Mucosa of descending colon (tissue), 3 donors: ENCODE data around the gene CDH12. TPM values are rescaled to one million over a fixed set of nuclear protein-coding genes. Genes with fewer than 3 reads are reported as not detected.

Experiments
- ATAC-seq: fragments of 200-7000 bp; cut with Tn5 transposase; one replicate; pipeline ENCODE4 v1.9.1; 2020; ENCODE audit warnings: mild to moderate bottlenecking, moderate library complexity
- DNase-seq, 3 donors: peaks; one replicate each; pipeline ENCODE4 v3.0.0-alpha.2; 2020
- H3K36me3 ChIP-seq: fragments of 200-600 bp; one replicate; pipeline ENCODE4 v1.8.0; 2021; ENCODE audit warnings: low read depth, mild to moderate bottlenecking
- H3K4me1 ChIP-seq: fragments of 200-600 bp; one replicate; pipeline ENCODE4 v1.8.0; 2021; ENCODE audit warnings: low read depth, mild to moderate bottlenecking
- H3K4me3 ChIP-seq: fragments of 200-600 bp; one replicate; pipeline ENCODE4 v1.8.0; 2021; ENCODE audit warnings: mild to moderate bottlenecking
- H3K9me3 ChIP-seq: fragments of 200-600 bp; one replicate; pipeline ENCODE4 v1.8.0; 2021; ENCODE audit warnings: mild to moderate bottlenecking
- CTCF ChIP-seq: fragments of 200-600 bp; IDR thresholded peaks from one replicate; pipeline ENCODE4 v1.8.0; 2022; ENCODE audit warnings: antibody characterized with exemption, mild to moderate bottlenecking
- intact Hi-C, 2 donors: fragments of 100-400 bp; cut with DNase I in 1 of 2; cut with micrococcal nuclease in 1 of 2; formaldehyde crosslinking; loops; one replicate each; pipeline versions ENCODE4 v1.11.0 to v1.11.1; 2022; cut with DNase I, micrococcal nuclease
- total RNA-seq, 3 donors: library from RNA; stranded (reverse); fragmentation: NEBNext Ultra II Directional in 2 of 3; extraction: Animal tissue kit (Norgen Biotek cat#: 25700) in 2 of 3; gene quantifications; one replicate each; pipeline versions ENCODE4 v1.2.1 to v1.2.4, GENCODE V29; 2021 to 2023
- donor health status: DM: no; HTN: no; CAD: no; lungs with moderate emphysema.
- donor health status: DM: no; HTN: no; CAD: no.
- donor health status: DM: no; HTN: yes; CAD: no.

The CDH12 gene
- total RNA-seq, 3 donors from 2014 or later: 0.14 TPM; not detected in 2

GRCh38 chr5:22496666-22497065 lies 356.5 kb downstream of the CDH12 start:
- ATAC-seq (no peak), DNase-seq (no peak)
- TF ChIP-seq CTCF: no peak
- H3K4me1 ChIP-seq: no peaks in the 10 kb centered on the region
- H3K4me3 ChIP-seq: no peak overlapping the region
- no peaks in the 10 kb centered on the region for H3K36me3 ChIP-seq
- intact Hi-C loops: no loop called here
- no peaks in the 10 kb centered on the region for H3K9me3 ChIP-seq

- no peaks in the 10 kb centered on the region for H3K9me3 ChIP-seq
- intact Hi-C loops: no loop called here
- no peak for DNase-seq
- no peaks in the 10 kb centered on the region for H3K36me3 ChIP-seq
- TF ChIP-seq CTCF: no peak
- no peak overlapping the region for H3K4me3 ChIP-seq
- no peak for ATAC-seq
- H3K4me1 ChIP-seq: no peaks in the 10 kb centered on the region
Observed at GRCh38 chr5:22495016-22495720, 358.0 kb downstream of the CDH12 start.

GRCh38 chr5:22488427-22488826 lies 364.7 kb downstream of the CDH12 start:
- intact Hi-C loops: no loop called here
- Histone ChIP-seq H3K4me1 (no peaks in the 10 kb centered on the region), H3K36me3 (no peaks in the 10 kb centered on the region), H3K4me3 (no peak overlapping the region), H3K9me3 (no peaks in the 10 kb centered on the region)
- no peak for ATAC-seq
- no peak for DNase-seq
- TF ChIP-seq CTCF: no peak

GRCh38 chr5:22480305-22480704 lies 372.8 kb downstream of the CDH12 start:
- intact Hi-C loops: no loop called here
- no peaks in the 10 kb centered on the region for H3K36me3 ChIP-seq
- H3K9me3 ChIP-seq: no peaks in the 10 kb centered on the region
- no peak for TF ChIP-seq CTCF
- H3K4me3 ChIP-seq: no peak overlapping the region
- H3K4me1 ChIP-seq: no peaks in the 10 kb centered on the region
- ATAC-seq: no peak
- no peak for DNase-seq

- DNase-seq (no peak), ATAC-seq (no peak)
- TF ChIP-seq CTCF: no peak
- Histone ChIP-seq H3K4me1 (no peaks in the 10 kb centered on the region), H3K36me3 (no peaks in the 10 kb centered on the region), H3K9me3 (no peaks in the 10 kb centered on the region), H3K4me3 (no peak overlapping the region)
- intact Hi-C loops: no loop called here
Observed at GRCh38 chr5:22473886-22474285, 379.3 kb downstream of the CDH12 start.

- intact Hi-C loops: no loop called here
- Histone ChIP-seq H3K36me3 (no peaks in the 10 kb centered on the region), H3K9me3 (no peaks in the 10 kb centered on the region), H3K4me3 (no peak overlapping the region), H3K4me1 (no peaks in the 10 kb centered on the region)
- TF ChIP-seq CTCF: no peak
- DNase-seq: no peak
- ATAC-seq: no peak
Observed at GRCh38 chr5:22471154-22471553, 382.0 kb downstream of the CDH12 start.
